Chondrocyte (in vitro differentiated cells): ENCODE measurements around the gene SS18L1. TPM values are rescaled to one million over a fixed set of nuclear protein-coding genes. Genes with fewer than 3 reads are reported as not detected.

Experiments
- DNase-seq: peaks from one replicate; pipeline ENCODE4 v3.0.0; 2021; ENCODE audit warnings: mixed read lengths, low spot score
- H3K27ac Mint-ChIP-seq: one replicate; pipeline ENCODE4 v1.8.0; 2021; ENCODE audit warnings: mild to moderate bottlenecking, moderate library complexity, mixed read lengths; ENCODE audit not compliant: unreplicated experiment
- H3K27me3 Mint-ChIP-seq: 2 replicates; pipeline ENCODE4 v1.8.0; 2021; ENCODE audit warnings: low read depth, mixed read lengths
- H3K36me3 Mint-ChIP-seq: 2 replicates; pipeline ENCODE4 v1.8.0; 2021; ENCODE audit warnings: low read depth, mixed read lengths
- H3K4me1 Mint-ChIP-seq: 2 replicates; pipeline ENCODE4 v1.8.0; 2021; ENCODE audit warnings: low read depth, mild to moderate bottlenecking, mixed read lengths
- H3K4me3 Mint-ChIP-seq: one replicate; pipeline ENCODE4 v1.8.0; 2021; ENCODE audit warnings: mild to moderate bottlenecking, moderate library complexity, mixed read lengths; ENCODE audit not compliant: unreplicated experiment
- H3K9me3 Mint-ChIP-seq: 2 replicates; pipeline ENCODE4 v1.8.0; 2021; ENCODE audit warnings: low read depth, mixed read lengths
- CTCF ChIP-seq: fragments of 200-600 bp; sonication (generic); IDR thresholded peaks from 2 replicates; pipeline ENCODE4 v1.5.0; 2021; ENCODE audit warnings: antibody characterized with exemption, mild to moderate bottlenecking, moderate library complexity
- total RNA-seq: library from RNA; stranded (reverse); gene quantifications from 3 replicates; pipeline ENCODE4 v1.2.1, GENCODE V29; 2021

Gene SS18L1
- total RNA-seq, 1 donor from 2014 or later = 13.4 TPM

- TF ChIP-seq CTCF = no peak
- no peak for DNase-seq
- H3K27me3 Mint-ChIP-seq = peaks cover 25% of the 10 kb centered on the region
- no peak overlapping the region for H3K4me3 Mint-ChIP-seq
- no peaks in the 10 kb centered on the region for H3K36me3 Mint-ChIP-seq
- no peaks in the 10 kb centered on the region for H3K9me3 Mint-ChIP-seq
- no peak overlapping the region for H3K27ac Mint-ChIP-seq
- H3K4me1 Mint-ChIP-seq = peaks cover 18% of the 10 kb centered on the region
Measured at GRCh38 chr20:62118113-62119043, 25.2 kb upstream of the SS18L1 start.

- H3K27me3 Mint-ChIP-seq = peaks cover 25% of the 10 kb centered on the region
- no peak overlapping the region for H3K4me3 Mint-ChIP-seq
- no peaks in the 10 kb centered on the region for H3K9me3 Mint-ChIP-seq
- no peak for TF ChIP-seq CTCF
- peaks cover 25% of the 10 kb centered on the region for H3K4me1 Mint-ChIP-seq
- no peak for DNase-seq
- H3K27ac Mint-ChIP-seq = no peak overlapping the region
- no peaks in the 10 kb centered on the region for H3K36me3 Mint-ChIP-seq
Measured at GRCh38 chr20:62119115-62119514, 24.5 kb upstream of the SS18L1 start.

DNA sequence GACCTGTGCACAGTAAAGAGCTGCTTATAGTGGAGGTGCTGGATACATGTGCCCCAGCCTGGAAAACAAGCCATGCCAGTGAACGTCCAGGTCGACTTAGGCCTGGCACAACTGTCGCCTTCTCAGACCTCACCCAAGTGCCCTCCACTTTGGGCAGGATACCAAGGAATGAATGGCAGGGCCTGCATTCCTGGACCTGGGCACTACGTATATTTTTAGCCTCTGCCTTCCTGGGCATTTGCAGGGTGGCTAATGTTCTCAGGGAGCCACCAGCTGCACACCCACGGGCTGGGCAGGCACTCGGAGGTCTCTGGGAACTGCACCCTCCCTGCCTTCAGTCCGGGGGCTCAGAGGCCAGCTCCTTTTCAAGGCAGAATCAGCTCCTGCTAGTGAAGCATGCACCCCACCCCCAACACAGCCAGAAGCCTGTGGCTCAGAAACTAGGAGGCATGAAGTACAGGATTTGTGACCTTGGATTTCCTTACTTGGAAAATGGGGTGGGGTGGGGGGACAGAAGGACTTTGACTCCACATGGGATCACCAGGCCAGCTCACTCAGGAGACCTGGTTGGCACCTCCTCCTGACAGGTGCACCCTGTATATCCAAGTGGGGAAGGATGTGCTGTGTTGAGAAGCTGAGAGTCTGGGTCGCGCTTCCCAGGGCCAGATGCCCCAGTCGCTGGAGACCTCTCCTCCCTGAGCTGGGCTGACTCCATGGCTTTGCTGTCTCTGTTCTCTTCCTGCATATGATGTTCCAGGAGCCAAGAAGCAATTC, 23.8 kb upstream of the SS18L1 start:
- TF ChIP-seq CTCF = no peak
- peaks cover 32% of the 10 kb centered on the region for H3K4me1 Mint-ChIP-seq
- H3K27me3 Mint-ChIP-seq = peaks cover 25% of the 10 kb centered on the region
- no peaks in the 10 kb centered on the region for H3K9me3 Mint-ChIP-seq
- peak overlapping the region; percentile 54 for H3K27ac Mint-ChIP-seq
- no peak overlapping the region for H3K4me3 Mint-ChIP-seq
- H3K36me3 Mint-ChIP-seq = peaks cover 2% of the 10 kb centered on the region
- DNase-seq = no peak

DNA sequence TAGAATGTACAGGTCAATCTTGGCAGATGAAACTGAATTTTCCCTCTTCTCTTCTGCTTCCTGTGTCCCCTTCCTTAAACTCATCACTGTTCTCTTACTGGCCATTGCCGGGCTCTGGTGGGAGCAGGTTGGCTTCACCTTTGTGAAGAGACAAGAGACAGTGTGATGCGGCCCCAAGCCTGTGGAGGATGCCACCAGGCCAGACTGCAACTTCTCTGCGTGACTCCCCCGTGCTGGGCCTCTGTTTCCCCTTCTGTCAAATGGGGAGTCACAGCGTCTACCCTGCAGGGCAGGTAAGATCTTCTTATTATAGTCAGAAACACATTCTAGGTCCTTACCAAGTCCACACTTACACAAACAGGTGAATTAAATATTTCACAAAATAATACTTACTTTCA, 23.2 kb upstream of the SS18L1 start:
- Mint-ChIP-seq H3K4me3 (no peak overlapping the region), H3K9me3 (no peaks in the 10 kb centered on the region), H3K4me1 (peaks cover 34% of the 10 kb centered on the region), H3K27me3 (peaks cover 20% of the 10 kb centered on the region), H3K27ac (no peak overlapping the region), H3K36me3 (peaks cover 5% of the 10 kb centered on the region)
- no peak for DNase-seq
- no peak for TF ChIP-seq CTCF

GRCh38 chr20:62120990-62121775, 22.4 kb upstream of the SS18L1 start:
- no peak for DNase-seq
- peak overlapping the region; percentile 96 for H3K27ac Mint-ChIP-seq

More at GRCh38 chr20:62120990-62121775, 22.4 kb upstream of the SS18L1 start:
- Mint-ChIP-seq H3K4me1 (peaks cover 34% of the 10 kb centered on the region), H3K4me3 (peak overlapping the region; percentile 77), H3K27me3 (peaks cover 18% of the 10 kb centered on the region), H3K36me3 (peaks cover 5% of the 10 kb centered on the region), H3K9me3 (no peaks in the 10 kb centered on the region)
- TF ChIP-seq CTCF = no peak
